ENCODE results near the gene NOS1AP.

NOS1AP gene

GRCh38 chr1:162137179-162137960 lies 67.9 kb downstream of the NOS1AP start:
- Histone ChIP-seq H3K4me3 (replicated peaks; ENCODE audit: low read depth, low read length) (no peak overlapping the region), H3K27me3 (replicated peaks; ENCODE audit: control insufficient read depth, insufficient read depth, low read length) (no peaks in the 10 kb centered on the region; the same call in none of the 2 replicates), H3K36me3 (ENCODE audit: control insufficient read depth, insufficient read depth, low read length) (no peaks in the 10 kb centered on the region)
- no peak for DNase-seq (ENCODE audit: extremely low read depth, insufficient read length)
- TF ChIP-seq, protein P1, sequence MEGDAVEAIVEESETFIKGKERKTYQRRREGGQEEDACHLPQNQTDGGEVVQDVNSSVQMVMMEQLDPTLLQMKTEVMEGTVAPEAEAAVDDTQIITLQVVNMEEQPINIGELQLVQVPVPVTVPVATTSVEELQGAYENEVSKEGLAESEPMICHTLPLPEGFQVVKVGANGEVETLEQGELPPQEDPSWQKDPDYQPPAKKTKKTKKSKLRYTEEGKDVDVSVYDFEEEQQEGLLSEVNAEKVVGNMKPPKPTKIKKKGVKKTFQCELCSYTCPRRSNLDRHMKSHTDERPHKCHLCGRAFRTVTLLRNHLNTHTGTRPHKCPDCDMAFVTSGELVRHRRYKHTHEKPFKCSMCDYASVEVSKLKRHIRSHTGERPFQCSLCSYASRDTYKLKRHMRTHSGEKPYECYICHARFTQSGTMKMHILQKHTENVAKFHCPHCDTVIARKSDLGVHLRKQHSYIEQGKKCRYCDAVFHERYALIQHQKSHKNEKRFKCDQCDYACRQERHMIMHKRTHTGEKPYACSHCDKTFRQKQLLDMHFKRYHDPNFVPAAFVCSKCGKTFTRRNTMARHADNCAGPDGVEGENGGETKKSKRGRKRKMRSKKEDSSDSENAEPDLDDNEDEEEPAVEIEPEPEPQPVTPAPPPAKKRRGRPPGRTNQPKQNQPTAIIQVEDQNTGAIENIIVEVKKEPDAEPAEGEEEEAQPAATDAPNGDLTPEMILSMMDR (IDR thresholded peaks at IDR 0.05; ENCODE audit: insufficient read depth, low read length, poor library complexity, severe bottlenecking): no peak

GRCh38 chr1:162138112-162138511 lies 68.6 kb downstream of the NOS1AP start:
- TF ChIP-seq, protein P1 (IDR thresholded peaks at IDR 0.05; ENCODE audit: insufficient read depth, low read length, poor library complexity, severe bottlenecking): no peak
- H3K27me3 ChIP-seq (replicated peaks; ENCODE audit: control insufficient read depth, insufficient read depth, low read length): no peaks in the 10 kb centered on the region; the same call in none of the 2 replicates
- DNase-seq (ENCODE audit: extremely low read depth, insufficient read length): no peak
- H3K4me3 ChIP-seq (replicated peaks; ENCODE audit: low read depth, low read length): no peak overlapping the region
- H3K36me3 ChIP-seq (ENCODE audit: control insufficient read depth, insufficient read depth, low read length): no peaks in the 10 kb centered on the region

DNA sequence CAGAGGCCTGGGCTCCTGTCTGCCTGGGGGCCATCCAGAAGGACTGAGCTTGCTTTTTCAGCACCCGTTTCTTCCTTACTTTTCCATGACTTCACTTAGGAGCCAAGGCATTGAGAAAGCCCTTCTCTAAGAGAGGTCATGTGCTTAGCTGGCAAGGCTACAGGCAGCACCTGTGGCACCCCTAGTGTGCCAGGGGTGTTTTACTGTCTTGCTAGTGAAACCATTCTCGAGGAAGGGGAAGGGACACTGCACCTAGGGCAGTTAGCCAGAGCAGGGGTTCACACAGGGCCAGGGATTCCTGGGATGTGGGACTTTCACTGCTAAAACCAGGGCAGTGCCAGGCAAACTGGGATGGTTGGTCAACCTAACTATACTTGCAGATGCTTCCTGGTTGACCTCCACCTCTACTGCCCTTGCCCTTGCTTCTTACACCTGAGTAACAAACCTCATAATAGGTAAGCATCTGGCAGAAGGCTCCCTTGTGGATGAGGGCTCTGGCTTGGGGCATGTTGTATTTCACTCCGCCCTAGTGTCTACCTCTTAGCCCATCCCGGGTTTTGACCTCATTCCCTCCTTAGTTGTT lies 69.2 kb downstream of the NOS1AP start:
- Histone ChIP-seq H3K36me3 (ENCODE audit: control insufficient read depth, insufficient read depth, low read length) (no peaks in the 10 kb centered on the region), H3K4me3 (replicated peaks; ENCODE audit: low read depth, low read length) (no peak overlapping the region), H3K27me3 (replicated peaks; ENCODE audit: control insufficient read depth, insufficient read depth, low read length) (no peaks in the 10 kb centered on the region; the same call in none of the 2 replicates)
- DNase-seq (ENCODE audit: extremely low read depth, insufficient read length): no peak
- TF ChIP-seq, protein P1 (IDR thresholded peaks at IDR 0.05; ENCODE audit: insufficient read depth, low read length, poor library complexity, severe bottlenecking): no peak

DNA sequence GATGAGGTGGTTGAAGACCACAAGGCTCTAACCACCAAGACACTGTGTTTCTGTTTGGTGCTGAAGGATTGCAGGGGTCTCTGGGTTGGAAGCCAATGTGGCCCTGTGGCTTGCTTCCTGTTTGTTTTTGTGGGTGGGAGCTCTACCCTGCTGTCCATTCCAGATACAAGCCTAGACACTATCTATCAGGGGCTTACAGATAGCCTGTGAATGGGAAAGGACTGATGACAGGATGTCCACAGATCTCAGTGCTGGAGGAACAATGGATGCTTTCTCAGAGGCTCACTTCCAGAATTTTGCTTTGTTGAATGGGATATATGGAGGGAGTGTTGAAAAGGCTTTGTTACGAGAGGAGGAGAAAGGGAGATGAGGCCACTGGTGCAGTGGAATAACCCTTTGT lies 69.7 kb downstream of the NOS1AP start:
- no peak for DNase-seq (ENCODE audit: extremely low read depth, insufficient read length)
- Histone ChIP-seq H3K27me3 (replicated peaks; ENCODE audit: control insufficient read depth, insufficient read depth, low read length) (no peaks in the 10 kb centered on the region; the same call in none of the 2 replicates), H3K36me3 (ENCODE audit: control insufficient read depth, insufficient read depth, low read length) (no peaks in the 10 kb centered on the region), H3K4me3 (replicated peaks; ENCODE audit: low read depth, low read length) (no peak overlapping the region)
- TF ChIP-seq, protein P1 (IDR thresholded peaks at IDR 0.05; ENCODE audit: insufficient read depth, low read length, poor library complexity, severe bottlenecking): no peak

DNA sequence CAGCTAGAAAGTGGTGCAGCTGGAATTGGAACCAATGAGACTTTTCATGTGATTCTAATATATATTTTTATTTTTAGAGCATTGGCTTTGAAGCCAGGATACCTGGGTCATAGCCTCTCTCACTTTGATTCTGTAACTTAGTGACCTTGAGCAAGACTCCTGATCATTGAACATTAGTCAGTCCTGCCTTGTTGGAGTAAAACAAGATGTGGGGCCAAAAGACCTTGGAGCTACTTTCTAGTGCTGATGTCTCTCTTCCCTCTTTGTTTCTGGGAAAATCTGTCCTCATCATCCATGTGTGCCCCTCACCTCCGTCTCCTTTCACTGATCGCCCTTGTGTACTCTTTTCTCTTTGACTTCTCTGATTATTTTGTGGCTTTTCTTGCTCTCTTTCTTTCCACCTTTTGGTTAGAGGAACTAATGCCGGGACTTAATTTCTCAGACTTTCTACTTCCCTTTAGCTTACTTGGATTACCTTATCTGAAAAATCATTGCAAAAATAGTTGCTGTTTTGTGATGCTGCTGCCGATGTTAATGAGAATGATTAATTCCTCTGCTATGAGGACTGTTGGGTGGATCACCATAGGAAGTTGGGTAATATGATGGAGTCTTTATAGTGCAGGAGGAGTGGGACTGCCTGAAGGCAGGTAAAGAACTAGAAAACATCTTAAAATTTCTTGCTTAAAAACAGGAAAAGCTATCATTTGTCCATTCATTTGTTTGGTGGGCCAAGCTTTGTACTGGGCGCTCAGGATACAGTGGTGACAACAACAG lies 72.0 kb downstream of the NOS1AP start:
- no peaks in the 10 kb centered on the region for H3K36me3 ChIP-seq (ENCODE audit: control insufficient read depth, insufficient read depth, low read length)
- no peaks in the 10 kb centered on the region; the same call in 1 of the 2 replicates for H3K27me3 ChIP-seq (replicated peaks; ENCODE audit: control insufficient read depth, insufficient read depth, low read length)
- TF ChIP-seq, protein P1 (IDR thresholded peaks at IDR 0.05; ENCODE audit: insufficient read depth, low read length, poor library complexity, severe bottlenecking): no peak
- no peak for DNase-seq (ENCODE audit: extremely low read depth, insufficient read length)
- no peak overlapping the region for H3K4me3 ChIP-seq (replicated peaks; ENCODE audit: low read depth, low read length)
